Lower lobe of right lung (tissue), 2 donors: ENCODE data around the gene PER3. TPM values are rescaled to one million over a fixed set of nuclear protein-coding genes. Genes with fewer than 3 reads are reported as not detected.
A peak's percentile ranks its signal among the peaks of the same experiment; 100 is the strongest.

Experiments
- ATAC-seq, 2 donors: fragments of 200-7000 bp; cut with Tn5 transposase; one replicate each; pipeline ENCODE4 v1.9.1; 2020 to 2022; ENCODE audit warnings: mild to moderate bottlenecking in 2 of 2, moderate library complexity in 2 of 2
- DNase-seq: peaks from one replicate; pipeline ENCODE4 v3.0.0-alpha.2; 2020
- H3K27ac ChIP-seq: fragments of 200-600 bp; one replicate; pipeline ENCODE4 v1.8.0; 2022
- H3K27me3 ChIP-seq: fragments of 200-600 bp; one replicate; pipeline ENCODE4 v1.8.0; 2022; ENCODE audit warnings: low read depth
- H3K36me3 ChIP-seq: fragments of 200-600 bp; one replicate; pipeline ENCODE4 v1.8.0; 2022; ENCODE audit warnings: mild to moderate bottlenecking
- H3K4me1 ChIP-seq: fragments of 200-600 bp; one replicate; pipeline ENCODE4 v1.8.0; 2022
- H3K4me3 ChIP-seq: fragments of 200-600 bp; one replicate; pipeline ENCODE4 v1.8.0; 2022; ENCODE audit warnings: mild to moderate bottlenecking
- H3K9me3 ChIP-seq: fragments of 200-600 bp; one replicate; pipeline ENCODE4 v1.8.0; 2022
- intact Hi-C: fragments of 100-400 bp; cut with DNase I; formaldehyde crosslinking; loops from one replicate; pipeline ENCODE4 v1.11.0; 2022
- total RNA-seq: library from RNA; stranded (reverse); fragmentation: NEBNext Ultra II Directional; extraction: Animal tissue kit (Norgen Biotek cat#: 25700); gene quantifications from one replicate; pipeline ENCODE4 v1.2.1, GENCODE V29; 2021
- TF ChIP-seq, protein P1 (sequence below): fragments of 200-600 bp; IDR thresholded peaks from one replicate; pipeline ENCODE4 v1.8.0; 2022; ENCODE audit warnings: antibody characterized with exemption, mild to moderate bottlenecking
- donor health status: DM: no; HTN: yes; CAD: no; lungs with severe emphysema.

The PER3 gene
- total RNA-seq, 1 donor from 2014 or later: 35.6 TPM

- intact Hi-C loops: no loop called here
- Histone ChIP-seq H3K27ac (no peak overlapping the region), H3K36me3 (peaks cover 90% of the 10 kb centered on the region), H3K4me1 (no peaks in the 10 kb centered on the region), H3K4me3 (no peak overlapping the region), H3K27me3 (no peaks in the 10 kb centered on the region), H3K9me3 (no peaks in the 10 kb centered on the region)
- ATAC-seq: no peak
- no peak for DNase-seq
- TF ChIP-seq, protein P1, sequence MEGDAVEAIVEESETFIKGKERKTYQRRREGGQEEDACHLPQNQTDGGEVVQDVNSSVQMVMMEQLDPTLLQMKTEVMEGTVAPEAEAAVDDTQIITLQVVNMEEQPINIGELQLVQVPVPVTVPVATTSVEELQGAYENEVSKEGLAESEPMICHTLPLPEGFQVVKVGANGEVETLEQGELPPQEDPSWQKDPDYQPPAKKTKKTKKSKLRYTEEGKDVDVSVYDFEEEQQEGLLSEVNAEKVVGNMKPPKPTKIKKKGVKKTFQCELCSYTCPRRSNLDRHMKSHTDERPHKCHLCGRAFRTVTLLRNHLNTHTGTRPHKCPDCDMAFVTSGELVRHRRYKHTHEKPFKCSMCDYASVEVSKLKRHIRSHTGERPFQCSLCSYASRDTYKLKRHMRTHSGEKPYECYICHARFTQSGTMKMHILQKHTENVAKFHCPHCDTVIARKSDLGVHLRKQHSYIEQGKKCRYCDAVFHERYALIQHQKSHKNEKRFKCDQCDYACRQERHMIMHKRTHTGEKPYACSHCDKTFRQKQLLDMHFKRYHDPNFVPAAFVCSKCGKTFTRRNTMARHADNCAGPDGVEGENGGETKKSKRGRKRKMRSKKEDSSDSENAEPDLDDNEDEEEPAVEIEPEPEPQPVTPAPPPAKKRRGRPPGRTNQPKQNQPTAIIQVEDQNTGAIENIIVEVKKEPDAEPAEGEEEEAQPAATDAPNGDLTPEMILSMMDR: no peak
Measured at GRCh38 chr1:7805460-7805859, 21.4 kb downstream of the PER3 start.

GRCh38 chr1:7808253-7808844, 24.3 kb downstream of the PER3 start:
- no peak for ATAC-seq
- intact Hi-C loops: no loop called here

DNA sequence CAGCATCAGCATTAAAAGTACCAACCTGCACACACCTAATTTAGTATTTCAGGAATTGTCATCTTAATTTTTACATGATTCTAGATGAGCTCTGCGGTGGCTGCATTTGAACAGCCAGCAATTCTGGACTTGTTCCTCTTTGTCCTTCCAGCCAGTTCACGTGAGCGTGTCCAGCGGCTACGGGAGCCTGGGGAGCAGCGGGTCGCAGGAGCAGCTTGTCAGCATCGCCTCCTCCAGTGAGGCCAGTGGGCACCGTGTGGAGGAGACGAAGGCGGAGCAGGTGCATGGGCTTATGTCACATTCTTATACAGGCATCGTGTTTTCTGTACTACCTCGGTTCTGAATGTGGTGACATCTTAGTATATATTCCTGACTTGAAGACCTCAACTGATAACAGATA, 25.7 kb downstream of the PER3 start:
- peaks cover 10% of the 10 kb centered on the region for H3K9me3 ChIP-seq
- no peak for DNase-seq
- no peak overlapping the region for H3K27ac ChIP-seq
- peaks cover 86% of the 10 kb centered on the region for H3K36me3 ChIP-seq
- no peaks in the 10 kb centered on the region for H3K27me3 ChIP-seq
- H3K4me3 ChIP-seq: no peak overlapping the region
- TF ChIP-seq, protein P1: no peak
- intact Hi-C loops: no loop called here
- no peaks in the 10 kb centered on the region for H3K4me1 ChIP-seq
- ATAC-seq: no peak

More at GRCh38 chr1:7808253-7808844, 24.3 kb downstream of the PER3 start:
- no peaks in the 10 kb centered on the region for H3K4me1 ChIP-seq
- H3K9me3 ChIP-seq: peaks cover 1% of the 10 kb centered on the region
- peaks cover 87% of the 10 kb centered on the region for H3K36me3 ChIP-seq
- H3K4me3 ChIP-seq: no peak overlapping the region
- H3K27ac ChIP-seq: no peak overlapping the region
- TF ChIP-seq, protein P1: peak; percentile 40
- no peak for DNase-seq
- no peaks in the 10 kb centered on the region for H3K27me3 ChIP-seq

GRCh38 chr1:7810395-7810794, 26.3 kb downstream of the PER3 start:
- intact Hi-C loops: no loop called here
- TF ChIP-seq, protein P1: no peak
- no peaks in the 10 kb centered on the region for H3K4me1 ChIP-seq
- no peak for DNase-seq
- no peak overlapping the region for H3K27ac ChIP-seq
- peaks cover 84% of the 10 kb centered on the region for H3K36me3 ChIP-seq
- no peaks in the 10 kb centered on the region for H3K27me3 ChIP-seq
- peaks cover 10% of the 10 kb centered on the region for H3K9me3 ChIP-seq
- no peak for ATAC-seq
- H3K4me3 ChIP-seq: no peak overlapping the region

- DNase-seq: no peak
- Histone ChIP-seq H3K9me3 (peaks cover 10% of the 10 kb centered on the region), H3K4me1 (no peaks in the 10 kb centered on the region), H3K36me3 (peaks cover 75% of the 10 kb centered on the region), H3K27me3 (no peaks in the 10 kb centered on the region), H3K27ac (no peak overlapping the region), H3K4me3 (no peak overlapping the region)
- TF ChIP-seq, protein P1: no peak
- no peak for ATAC-seq
- intact Hi-C loops: no loop called here
Measured at GRCh38 chr1:7811476-7811875, 27.4 kb downstream of the PER3 start.
